GM21528 (cell line): ENCODE measurements around the gene C12orf76.
"Not testable (repeated sequence)": the region's sequence is repeated elsewhere in the genome, so short reads cannot be mapped to it uniquely, and the experiment has no call there.

ENCODE experiments used
- ATAC-seq: cut with Tn5 transposase; IDR thresholded peaks from one replicate; pipeline ENCODE4 v1.9.1; 2021; ENCODE audit warnings: mild to moderate bottlenecking, moderate library complexity; ENCODE audit not compliant: unreplicated experiment, low FRiP score

The C12orf76 gene

GRCh38 chr12:110024051-110024450 lies 24.3 kb downstream of the C12orf76 start:
- ATAC-seq, result no peak

GRCh38 chr12:110023059-110023980 lies 25.0 kb downstream of the C12orf76 start:
- ATAC-seq, result no peak

- ATAC-seq, result no peak
These were observed 27.4 kb downstream of the C12orf76 start for GRCh38 chr12:110020956-110021355.

GRCh38 chr12:110015132-110015531 lies 33.2 kb downstream of the C12orf76 start:
- ATAC-seq, result no peak

GRCh38 chr12:110012659-110013058 lies 35.7 kb downstream of the C12orf76 start:
- ATAC-seq, result no peak

GRCh38 chr12:110012137-110012536 lies 36.2 kb downstream of the C12orf76 start:
- ATAC-seq, result peak; percentile 48

GRCh38 chr12:110010853-110011723 lies 37.2 kb downstream of the C12orf76 start:
- ATAC-seq, result peak; percentile 48

- ATAC-seq, result not testable (repeated sequence)
These were observed 39.5 kb downstream of the C12orf76 start for GRCh38 chr12:110008681-110009398.

GRCh38 chr12:110007881-110008280 lies 40.4 kb downstream of the C12orf76 start:
- ATAC-seq, result no peak

GRCh38 chr12:110006115-110006514 lies 42.2 kb downstream of the C12orf76 start:
- ATAC-seq, result no peak

GRCh38 chr12:110005319-110005973 lies 42.9 kb downstream of the C12orf76 start:
- peak; percentile 52 for ATAC-seq

GRCh38 chr12:110004598-110004997 lies 43.7 kb downstream of the C12orf76 start:
- ATAC-seq, result peak; percentile 46

GRCh38 chr12:110002676-110003515 lies 45.4 kb downstream of the C12orf76 start:
- no peak for ATAC-seq

GRCh38 chr12:110001596-110001995 lies 46.7 kb downstream of the C12orf76 start:
- ATAC-seq, result no peak

GRCh38 chr12:109999983-110000505 lies 48.3 kb downstream of the C12orf76 start:
- ATAC-seq, result no peak

GRCh38 chr12:109999649-109999971 lies 48.7 kb downstream of the C12orf76 start:
- no peak for ATAC-seq

GRCh38 chr12:109998904-109999648 lies 49.2 kb downstream of the C12orf76 start, which contains the start of gene ANKRD13A:
ANKRD13A (plus strand) TSS chr12:109999430; CDS start chr12:109999689, 259 bp downstream.
- ATAC-seq, result peak; percentile 44

GRCh38 chr12:109998241-109998903 lies 50.0 kb downstream of the C12orf76 start:
- no peak for ATAC-seq
